Measurements from ENCODE around the gene FBXO10. TPM values are rescaled to one million over a fixed set of nuclear protein-coding genes. Genes with fewer than 3 reads are reported as not detected.
"Not testable (repeated sequence)": the region's sequence is repeated elsewhere in the genome, so short reads cannot be mapped to it uniquely, and the experiment has no call there.

Gene FBXO10
- total and polyA plus RNA-seq, 9 donors, result 3.0 to 7.2 (median 4.7) TPM

- no peaks in the 10 kb centered on the region for H3K36me3 ChIP-seq
- 68 to 71% (median 69%) methylated on average over 3 of the region's 3 CpGs for WGBS, 3 donors
These were observed 55.5 kb downstream of the FBXO10 start for GRCh38 chr9:37520641-37521040.

GRCh38 chr9:37517923-37518322, 58.3 kb downstream of the FBXO10 start:
- Histone ChIP-seq H3K27ac (no peak overlapping the region), H3K27me3 (no peaks in the 10 kb centered on the region), H3K4me1 (ENCODE audit: insufficient read depth) (no peaks in the 10 kb centered on the region), H3K36me3 (no peaks in the 10 kb centered on the region), H3K4me3 (no peak overlapping the region), H3K9me3 (no peaks in the 10 kb centered on the region)
- WGBS, 3 donors, result 74 to 81% (median 76%) methylated on average over 13 of the region's 13 CpGs
- intact Hi-C loops (cut with DNase I), result no loop called here
- TF ChIP-seq POLR2A (IDR thresholded peaks at IDR 0.05) (no peak), CTCF (IDR thresholded peaks at IDR 0.05) (no peak), EP300 (IDR thresholded peaks at IDR 0.05) (no peak)
- no peak for DNase-seq

More at GRCh38 chr9:37520641-37521040, 55.5 kb downstream of the FBXO10 start:
- Histone ChIP-seq H3K27me3 (no peaks in the 10 kb centered on the region), H3K4me1 (ENCODE audit: insufficient read depth) (no peaks in the 10 kb centered on the region), H3K27ac (no peak overlapping the region), H3K9me3 (no peaks in the 10 kb centered on the region), H3K4me3 (no peak overlapping the region)
- intact Hi-C loops (cut with DNase I), result no loop called here
- no peak for DNase-seq
- TF ChIP-seq CTCF (IDR thresholded peaks at IDR 0.05) (no peak), POLR2A (IDR thresholded peaks at IDR 0.05) (no peak), EP300 (IDR thresholded peaks at IDR 0.05) (no peak)

- Histone ChIP-seq H3K4me1 (ENCODE audit: insufficient read depth) (no peaks in the 10 kb centered on the region), H3K36me3 (no peaks in the 10 kb centered on the region), H3K27ac (no peak overlapping the region), H3K9me3 (no peaks in the 10 kb centered on the region), H3K27me3 (no peaks in the 10 kb centered on the region), H3K4me3 (no peak overlapping the region)
- DNase-seq, result no peak
- no peak for TF ChIP-seq CTCF (IDR thresholded peaks at IDR 0.05)
- no peak for TF ChIP-seq POLR2A (IDR thresholded peaks at IDR 0.05)
- intact Hi-C loops (cut with DNase I), result no loop called here
- WGBS, 3 donors, result 92 to 94% (median 93%) methylated on average over 14 of the region's 14 CpGs
These were observed 60.4 kb downstream of the FBXO10 start for GRCh38 chr9:37515620-37516258.

- no peaks in the 10 kb centered on the region for H3K9me3 ChIP-seq
- H3K27ac ChIP-seq, result no peak overlapping the region
- no peak for TF ChIP-seq CTCF (IDR thresholded peaks at IDR 0.05)
- TF ChIP-seq EP300 (IDR thresholded peaks at IDR 0.05), result no peak
- no peak for TF ChIP-seq POLR2A (IDR thresholded peaks at IDR 0.05)
- intact Hi-C loops (cut with DNase I), result no loop called here
- H3K27me3 ChIP-seq, result no peaks in the 10 kb centered on the region
- no peaks in the 10 kb centered on the region for H3K36me3 ChIP-seq
- no peak overlapping the region for H3K4me3 ChIP-seq
- no peak for DNase-seq
- no peaks in the 10 kb centered on the region for H3K4me1 ChIP-seq (ENCODE audit: insufficient read depth)
- whole genome bisulfite sequencing, 3 donors, result 88 to 93% (median 92%) methylated on average over 7 of the region's 7 CpGs
These were observed 61.2 kb downstream of the FBXO10 start for GRCh38 chr9:37514999-37515398.

- H3K36me3 ChIP-seq; H3K27ac ChIP-seq; H3K27me3 ChIP-seq; intact Hi-C loops (cut with DNase I); H3K4me1 ChIP-seq (ENCODE audit: insufficient read depth); H3K4me3 ChIP-seq; DNase-seq; H3K9me3 ChIP-seq: not testable (repeated sequence)
- WGBS, 3 donors, result 97 to 98% (median 98%) methylated on average over 10 of the region's 10 CpGs
These were observed 61.8 kb downstream of the FBXO10 start for GRCh38 chr9:37514415-37514814.
